Umbilical cord (tissue), 2 donors: ENCODE results near the gene GRIK4. TPM values are rescaled to one million over a fixed set of nuclear protein-coding genes. Genes with fewer than 3 reads are reported as not detected.
A peak's percentile ranks its signal among the peaks of the same experiment; 100 is the strongest.
"Not testable (repeated sequence)": the region's sequence is repeated elsewhere in the genome, so short reads cannot be mapped to it uniquely, and the experiment has no call there.

ENCODE experiments used
- DNase-seq: peaks from one replicate; pipeline ENCODE4 v3.0.0-alpha.2; 2015; ENCODE audit warnings: low spot score
- total RNA-seq: library from RNA; depleted of rRNA; stranded (reverse); fragments of >200 nt; gene quantifications from one replicate; pipeline ENCODE4 v1.2.3, GENCODE V29; 2014; ENCODE audit warnings: low replicate concordance; ENCODE audit not compliant: insufficient read depth

Gene GRIK4
- total RNA-seq, 1 donor from 2014 or later = 1.2 TPM

GRCh38 chr11:120573756-120574354 lies 62.3 kb downstream of the GRIK4 start:
- no peak for DNase-seq

DNA sequence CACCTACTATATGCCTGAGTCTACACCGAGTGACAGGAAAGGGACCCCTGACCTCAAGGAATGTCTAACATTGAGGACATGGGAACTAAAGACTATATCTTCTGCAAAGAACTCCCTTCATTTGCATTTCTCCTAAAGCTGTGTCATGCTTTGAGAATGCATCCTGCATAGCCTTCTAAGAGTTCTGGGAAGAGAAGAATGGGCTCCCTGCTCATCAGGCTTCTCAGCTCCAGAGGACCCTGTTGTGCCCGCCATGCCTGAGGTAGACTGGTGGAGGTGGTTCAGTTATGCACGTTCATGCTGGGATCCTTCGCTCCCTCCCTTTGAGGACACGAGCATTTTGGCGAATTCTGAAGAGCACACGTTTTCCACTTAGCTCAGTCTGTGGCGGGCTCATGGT lies 63.3 kb downstream of the GRIK4 start:
- no peak for DNase-seq

GRCh38 chr11:120575461-120575860 lies 63.9 kb downstream of the GRIK4 start:
- no peak for DNase-seq

GRCh38 chr11:120576606-120577005 lies 65.1 kb downstream of the GRIK4 start:
- no peak for DNase-seq

DNA sequence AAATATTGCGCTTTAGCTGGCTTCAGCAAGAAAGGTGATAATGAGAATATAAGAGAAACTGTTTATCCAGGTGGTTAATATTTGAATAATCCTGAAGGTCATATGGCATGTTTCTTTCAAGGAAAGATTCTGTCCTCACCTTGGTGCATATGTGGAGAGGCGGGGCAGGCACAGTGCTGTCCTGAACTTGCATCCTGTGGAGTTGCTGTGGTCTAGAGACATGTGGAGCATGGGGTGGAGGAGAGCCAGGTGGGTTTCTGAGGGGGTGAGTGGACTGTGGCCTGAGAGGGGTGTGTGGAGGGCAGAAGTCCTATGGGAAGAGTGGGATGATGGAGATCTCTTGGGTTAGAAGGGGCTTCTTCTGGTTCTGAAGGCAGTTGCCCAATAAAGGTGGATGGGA lies 65.5 kb downstream of the GRIK4 start:
- DNase-seq = no peak

- DNase-seq = no peak
These were observed 66.2 kb downstream of the GRIK4 start for GRCh38 chr11:120577624-120578363.

- no peak for DNase-seq
These were observed 67.1 kb downstream of the GRIK4 start for GRCh38 chr11:120578596-120579154.

DNA sequence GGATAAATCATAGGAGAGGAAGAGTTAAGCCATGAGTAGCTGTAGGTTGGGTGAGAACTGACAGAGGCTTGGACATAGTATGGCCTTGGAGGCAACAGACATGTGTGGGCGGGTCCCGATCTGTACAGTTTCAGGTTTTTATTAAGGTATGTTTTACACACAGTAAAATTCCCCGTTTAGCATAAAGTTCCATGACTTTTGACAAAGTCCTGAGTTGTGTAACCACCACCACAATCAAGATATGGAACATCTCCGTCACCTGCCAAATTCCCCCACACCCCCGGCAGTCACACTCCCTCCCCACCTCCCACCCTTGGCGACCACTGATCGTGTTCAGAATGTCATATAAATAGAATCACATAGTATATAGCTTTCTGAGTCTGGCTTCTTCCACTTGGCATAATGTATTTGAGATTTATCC lies 68.1 kb downstream of the GRIK4 start:
- no peak for DNase-seq

GRCh38 chr11:120581313-120581712 lies 69.8 kb downstream of the GRIK4 start:
- DNase-seq = no peak

DNA sequence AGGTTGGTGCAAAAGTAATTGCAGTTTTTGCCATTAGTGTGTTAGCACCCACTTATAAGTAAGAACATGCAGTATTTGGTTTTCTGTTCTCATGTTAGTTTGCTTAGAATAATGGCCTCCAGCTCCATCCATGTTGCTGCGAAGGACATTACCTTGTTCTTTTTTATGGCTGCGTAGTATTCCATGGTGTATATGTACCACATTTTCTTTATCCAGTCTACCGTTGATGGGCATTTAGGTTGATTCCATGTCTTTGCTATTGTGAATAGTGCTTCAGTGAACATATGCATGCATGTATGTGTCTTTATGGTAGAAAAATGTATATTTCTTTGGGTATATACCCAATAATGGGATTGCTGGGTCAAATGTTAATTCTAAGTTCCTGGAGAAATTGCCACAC lies 71.0 kb downstream of the GRIK4 start:
- DNase-seq = not testable (repeated sequence)

GRCh38 chr11:120586072-120586471 lies 74.5 kb downstream of the GRIK4 start:
- DNase-seq = no peak

DNA sequence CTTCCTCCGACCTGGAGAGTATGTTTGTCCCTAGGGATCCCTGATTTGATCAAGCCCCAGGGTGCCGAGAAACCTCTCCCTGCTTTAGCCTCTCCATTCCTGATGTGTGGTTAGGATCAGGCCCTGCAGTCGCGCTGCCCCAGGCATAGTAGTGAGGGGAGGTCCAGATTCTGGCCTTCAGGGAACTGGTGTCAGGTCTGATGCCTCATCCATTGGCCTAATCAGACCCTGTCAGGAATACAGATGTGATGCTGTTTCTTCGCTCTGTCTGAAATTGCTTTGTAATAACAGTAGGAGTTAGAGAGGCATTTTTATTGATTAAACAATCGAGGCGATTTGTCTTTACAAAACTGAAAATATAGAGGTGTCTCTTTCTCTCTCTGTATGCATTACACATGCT lies 75.2 kb downstream of the GRIK4 start:
- no peak for DNase-seq

DNA sequence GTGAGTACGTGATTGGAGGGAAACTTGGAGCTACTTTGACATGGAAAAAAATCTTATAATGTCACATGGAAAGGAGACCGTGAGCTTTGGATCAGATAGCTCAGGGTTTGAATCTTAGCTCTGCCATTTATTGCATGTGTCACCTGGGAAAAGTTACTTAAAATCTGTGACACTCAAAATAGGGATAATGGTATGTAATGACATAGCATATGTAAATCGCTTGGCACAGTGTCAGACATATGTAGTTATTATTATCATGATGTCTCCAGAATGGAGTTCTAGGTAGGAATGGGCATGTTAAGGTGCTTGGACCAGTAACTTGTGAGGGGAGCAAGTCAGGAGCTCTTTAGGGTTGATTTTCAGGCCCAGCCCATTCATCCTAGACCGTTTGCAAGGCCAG lies 75.8 kb downstream of the GRIK4 start:
- DNase-seq = no peak

- DNase-seq = no peak
These were observed 77.8 kb downstream of the GRIK4 start for GRCh38 chr11:120589376-120589775.

- no peak for DNase-seq
These were observed 78.9 kb downstream of the GRIK4 start for GRCh38 chr11:120590472-120590871.

- no peak for DNase-seq
These were observed 83.2 kb downstream of the GRIK4 start for GRCh38 chr11:120594746-120595145.

DNA sequence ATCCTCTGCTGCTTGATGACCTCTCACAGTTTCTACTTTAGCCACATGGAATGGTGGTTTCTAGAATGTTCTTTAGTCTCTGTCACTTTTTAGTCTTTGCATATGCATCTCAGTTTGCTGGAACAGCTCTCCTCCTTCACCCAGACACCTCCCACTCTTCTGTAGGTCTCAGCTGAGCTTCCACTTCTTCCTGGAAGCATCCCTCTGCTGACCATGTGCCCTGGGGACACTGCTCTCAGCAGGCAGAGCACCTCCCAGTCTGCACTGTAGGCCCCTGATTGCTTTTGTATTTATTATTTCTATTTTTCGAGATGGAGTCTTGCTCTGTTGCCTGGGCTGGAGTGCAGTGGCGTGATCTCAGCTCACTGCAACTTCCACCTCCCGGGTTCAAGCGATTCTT lies 84.0 kb downstream of the GRIK4 start:
- DNase-seq = no peak

DNA sequence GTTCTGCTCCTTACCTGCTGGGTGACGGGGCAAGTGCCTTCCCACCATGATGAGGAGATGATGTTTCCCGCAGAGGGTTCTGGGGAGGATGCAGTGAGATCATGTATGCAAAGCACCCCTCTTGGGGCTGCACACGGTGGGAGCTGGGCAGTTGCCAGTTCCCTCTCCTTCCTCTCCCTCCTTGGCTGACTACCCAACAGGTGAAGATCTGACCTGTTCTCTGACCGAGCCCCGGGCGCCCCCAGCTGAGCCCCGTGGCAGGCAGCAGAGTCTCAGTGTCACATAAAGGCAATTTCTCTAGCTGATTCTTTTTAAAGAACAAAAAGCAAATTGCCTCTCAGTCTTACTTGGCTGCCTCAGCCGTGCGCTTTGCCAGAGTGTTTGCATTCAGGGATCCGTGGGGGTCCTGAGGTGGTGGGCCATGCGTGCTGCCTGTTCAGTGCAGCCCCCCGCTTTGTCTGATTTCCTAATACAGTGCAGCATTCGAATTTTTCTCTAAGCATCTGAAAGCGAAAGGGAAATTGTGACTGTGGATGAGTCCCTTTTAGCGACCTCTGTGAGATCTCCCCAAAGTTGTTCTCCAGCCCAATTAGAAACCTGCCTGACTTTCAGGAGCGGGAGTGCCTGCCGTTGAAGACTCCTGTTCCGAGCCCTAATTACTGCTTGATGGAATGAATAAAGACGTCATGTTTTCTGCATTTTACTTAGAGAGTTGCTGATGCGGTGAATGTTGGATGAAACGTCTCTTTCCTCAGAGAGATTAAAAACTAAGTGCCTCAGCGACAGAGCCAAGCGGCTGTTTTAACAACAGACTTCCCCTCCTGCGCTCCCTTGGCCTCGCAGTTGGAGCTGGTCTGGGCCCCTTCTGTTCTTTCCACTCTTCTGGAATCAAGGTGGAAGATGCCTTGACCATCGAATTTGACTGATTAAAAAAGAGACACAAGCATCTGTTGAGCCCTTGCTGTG lies 86.0 kb downstream of the GRIK4 start:
- no peak for DNase-seq

GRCh38 chr11:120598517-120599257 lies 87.1 kb downstream of the GRIK4 start:
- DNase-seq = no peak

DNA sequence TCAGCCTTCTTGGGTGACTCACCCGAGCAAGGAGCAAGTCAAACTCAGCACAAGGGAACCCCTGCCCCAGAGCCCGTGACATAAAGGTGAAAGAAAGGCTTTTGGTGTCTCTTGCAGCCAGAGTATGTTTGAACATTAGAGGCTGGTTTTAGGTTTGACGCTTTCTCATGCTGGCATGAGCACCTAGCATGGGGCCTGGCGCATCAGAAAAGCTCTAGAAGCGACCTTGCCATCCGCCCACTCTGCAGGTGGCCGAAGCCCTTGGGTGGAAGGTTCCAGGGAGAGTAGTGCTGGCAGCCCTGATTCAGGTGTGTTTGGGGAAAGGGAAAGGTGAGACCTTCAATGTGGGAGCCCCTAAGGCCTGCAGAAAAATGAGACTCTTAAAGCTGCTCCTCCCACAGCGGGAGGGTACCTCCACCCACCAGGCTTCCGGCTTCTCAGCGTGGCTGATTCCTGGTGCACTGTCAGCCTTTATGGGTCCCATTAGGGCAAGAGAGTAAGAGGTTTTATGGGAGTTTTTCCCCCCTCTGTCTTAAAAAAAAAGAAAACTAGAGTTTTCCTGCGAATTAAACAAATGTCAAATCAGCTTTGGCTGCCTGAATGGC lies 88.4 kb downstream of the GRIK4 start:
- no peak for DNase-seq

GRCh38 chr11:120601536-120601935 lies 90.0 kb downstream of the GRIK4 start:
- DNase-seq = peak; percentile 51
